ENCODE measurements around the gene PARVG. TPM values are rescaled to one million over a fixed set of nuclear protein-coding genes. Genes with fewer than 3 reads are reported as not detected.

The PARVG gene
- total RNA-seq, 3 donors from 2014 or later, result 5.8 to 9.7 (median 8.1) TPM

DNA sequence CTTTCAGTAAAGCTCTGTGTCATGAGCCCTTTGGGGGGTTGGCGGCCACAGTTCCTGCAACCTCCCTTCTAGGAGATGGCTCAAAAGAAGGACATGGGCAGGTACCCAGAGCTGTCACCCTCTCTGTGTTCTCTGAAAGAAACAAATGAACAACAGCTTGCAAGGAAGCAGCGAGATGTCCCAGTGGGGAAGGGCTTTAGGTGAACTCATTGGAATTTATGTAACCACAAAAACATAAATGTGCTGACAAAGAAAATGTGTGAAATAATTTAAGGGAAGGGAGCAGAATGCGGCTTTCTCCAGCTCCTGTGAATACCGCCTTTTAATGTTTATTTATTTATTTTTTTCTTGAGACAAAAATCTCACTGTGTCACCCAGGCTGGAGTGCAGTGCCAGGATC lies 3.3 kb downstream of the PARVG start:
- H3K36me3 ChIP-seq (ENCODE audit: low read depth), result no peaks in the 10 kb centered on the region
- DNase-seq (no peak), ATAC-seq (no peak)
- intact Hi-C loops (cut with DNase I, micrococcal nuclease), result no loop called here
- TF ChIP-seq, protein P1, sequence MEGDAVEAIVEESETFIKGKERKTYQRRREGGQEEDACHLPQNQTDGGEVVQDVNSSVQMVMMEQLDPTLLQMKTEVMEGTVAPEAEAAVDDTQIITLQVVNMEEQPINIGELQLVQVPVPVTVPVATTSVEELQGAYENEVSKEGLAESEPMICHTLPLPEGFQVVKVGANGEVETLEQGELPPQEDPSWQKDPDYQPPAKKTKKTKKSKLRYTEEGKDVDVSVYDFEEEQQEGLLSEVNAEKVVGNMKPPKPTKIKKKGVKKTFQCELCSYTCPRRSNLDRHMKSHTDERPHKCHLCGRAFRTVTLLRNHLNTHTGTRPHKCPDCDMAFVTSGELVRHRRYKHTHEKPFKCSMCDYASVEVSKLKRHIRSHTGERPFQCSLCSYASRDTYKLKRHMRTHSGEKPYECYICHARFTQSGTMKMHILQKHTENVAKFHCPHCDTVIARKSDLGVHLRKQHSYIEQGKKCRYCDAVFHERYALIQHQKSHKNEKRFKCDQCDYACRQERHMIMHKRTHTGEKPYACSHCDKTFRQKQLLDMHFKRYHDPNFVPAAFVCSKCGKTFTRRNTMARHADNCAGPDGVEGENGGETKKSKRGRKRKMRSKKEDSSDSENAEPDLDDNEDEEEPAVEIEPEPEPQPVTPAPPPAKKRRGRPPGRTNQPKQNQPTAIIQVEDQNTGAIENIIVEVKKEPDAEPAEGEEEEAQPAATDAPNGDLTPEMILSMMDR (IDR thresholded peaks at IDR 0.05), result no peak
- no peak overlapping the region for H3K4me3 ChIP-seq
- no peaks in the 10 kb centered on the region for H3K9me3 ChIP-seq
- H3K4me1 ChIP-seq (ENCODE audit: low read depth), result no peaks in the 10 kb centered on the region

DNA sequence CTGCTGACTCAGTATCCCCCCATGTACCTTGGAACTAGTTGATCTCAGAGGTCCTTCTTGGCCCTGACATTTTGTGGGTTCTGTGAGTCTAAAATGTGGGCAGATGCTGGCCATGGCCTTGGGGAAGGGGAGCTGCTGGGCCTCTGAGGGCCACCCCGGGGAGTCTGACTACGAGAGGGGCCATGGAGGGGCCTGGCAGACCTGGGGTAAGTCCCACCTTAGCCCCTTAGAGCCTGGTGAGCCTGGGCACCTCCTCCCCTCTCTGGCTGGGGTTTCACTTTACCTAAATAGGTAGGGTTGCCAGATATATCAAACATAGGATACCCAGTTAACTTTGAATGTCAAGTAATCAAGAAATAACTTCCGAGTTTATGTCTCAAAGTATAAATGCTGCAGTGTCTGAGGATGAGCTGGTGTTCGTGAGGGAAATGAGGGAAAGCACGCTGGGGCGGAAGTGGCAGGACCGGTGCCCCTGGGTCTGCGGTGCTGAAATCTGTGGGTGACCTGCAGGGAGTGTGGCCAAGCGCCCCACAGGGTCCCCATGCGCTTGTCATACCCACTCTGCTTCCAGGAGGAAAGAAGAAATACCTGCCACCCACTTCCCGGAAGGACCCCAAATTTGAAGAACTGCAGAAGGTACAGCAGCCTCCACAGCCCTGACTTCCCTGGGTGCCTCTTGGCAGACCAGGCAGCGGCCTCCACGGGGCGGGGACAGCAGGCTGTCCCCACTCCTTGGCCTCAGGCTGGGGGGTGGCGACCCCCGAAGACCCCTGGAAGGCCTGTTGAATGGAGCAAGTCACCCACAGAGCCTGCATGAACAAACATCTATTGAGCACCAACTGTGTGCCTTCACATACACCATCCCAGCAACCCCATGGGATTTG lies 4.8 kb downstream of the PARVG start:
- H3K36me3 ChIP-seq (ENCODE audit: low read depth), result no peaks in the 10 kb centered on the region
- no peak for DNase-seq
- no peak overlapping the region for H3K4me3 ChIP-seq
- no peaks in the 10 kb centered on the region for H3K9me3 ChIP-seq
- no peak for ATAC-seq
- no peaks in the 10 kb centered on the region for H3K4me1 ChIP-seq (ENCODE audit: low read depth)
- intact Hi-C loops (cut with DNase I, micrococcal nuclease), result no loop called here
- TF ChIP-seq, protein P1 (IDR thresholded peaks at IDR 0.05), result no peak

DNA sequence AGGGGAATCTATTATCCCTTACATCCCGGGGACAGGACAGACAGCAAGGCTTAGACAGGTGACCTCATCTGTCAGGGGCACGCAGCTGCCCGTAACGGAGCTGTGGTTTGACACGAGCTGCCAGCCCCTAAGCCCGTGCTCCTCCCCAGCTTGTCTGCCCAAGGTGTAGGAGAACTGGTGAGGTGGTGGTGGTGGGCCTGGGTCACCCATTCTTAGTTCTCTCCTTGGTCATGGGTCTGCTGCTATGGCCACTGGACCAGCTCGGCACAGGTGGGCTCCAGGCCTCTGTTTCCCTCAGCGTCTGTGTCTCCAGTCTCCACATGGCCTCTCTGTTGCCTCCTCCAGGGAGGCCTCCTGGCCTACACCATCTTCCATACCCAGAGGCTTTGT lies 5.4 kb downstream of the PARVG start:
- Histone ChIP-seq H3K4me3 (no peak overlapping the region), H3K9me3 (no peaks in the 10 kb centered on the region), H3K4me1 (ENCODE audit: low read depth) (no peaks in the 10 kb centered on the region), H3K36me3 (ENCODE audit: low read depth) (no peaks in the 10 kb centered on the region)
- DNase-seq (no peak), ATAC-seq (no peak)
- intact Hi-C loops (cut with DNase I, micrococcal nuclease), result no loop called here
- TF ChIP-seq, protein P1 (IDR thresholded peaks at IDR 0.05), result no peak

DNA sequence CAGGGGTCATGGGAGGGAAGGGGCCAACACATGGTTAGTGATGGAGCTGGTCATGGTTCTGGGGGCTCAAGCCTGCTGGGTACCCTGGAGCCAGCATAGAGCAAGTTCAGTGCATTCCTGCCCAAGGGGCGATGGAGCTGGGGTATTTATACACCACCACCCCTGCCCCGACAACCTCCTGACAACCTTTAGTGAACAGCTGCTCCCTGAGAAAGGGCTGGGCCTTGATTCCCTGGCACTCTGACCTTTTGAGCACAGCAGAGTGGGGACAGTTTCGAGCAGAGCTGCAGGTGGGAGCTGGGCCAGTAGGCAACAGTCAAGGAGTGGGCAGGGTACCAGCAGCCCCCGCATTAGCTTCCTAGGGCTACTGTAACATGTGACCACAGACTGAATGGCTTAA lies 6.0 kb downstream of the PARVG start:
- no peak overlapping the region for H3K4me3 ChIP-seq
- H3K9me3 ChIP-seq, result no peaks in the 10 kb centered on the region
- ATAC-seq (no peak), DNase-seq (no peak)
- TF ChIP-seq, protein P1 (IDR thresholded peaks at IDR 0.05), result no peak
- no peaks in the 10 kb centered on the region for H3K36me3 ChIP-seq (ENCODE audit: low read depth)
- H3K4me1 ChIP-seq (ENCODE audit: low read depth), result no peaks in the 10 kb centered on the region
- intact Hi-C loops (cut with DNase I, micrococcal nuclease), result no loop called here

DNA sequence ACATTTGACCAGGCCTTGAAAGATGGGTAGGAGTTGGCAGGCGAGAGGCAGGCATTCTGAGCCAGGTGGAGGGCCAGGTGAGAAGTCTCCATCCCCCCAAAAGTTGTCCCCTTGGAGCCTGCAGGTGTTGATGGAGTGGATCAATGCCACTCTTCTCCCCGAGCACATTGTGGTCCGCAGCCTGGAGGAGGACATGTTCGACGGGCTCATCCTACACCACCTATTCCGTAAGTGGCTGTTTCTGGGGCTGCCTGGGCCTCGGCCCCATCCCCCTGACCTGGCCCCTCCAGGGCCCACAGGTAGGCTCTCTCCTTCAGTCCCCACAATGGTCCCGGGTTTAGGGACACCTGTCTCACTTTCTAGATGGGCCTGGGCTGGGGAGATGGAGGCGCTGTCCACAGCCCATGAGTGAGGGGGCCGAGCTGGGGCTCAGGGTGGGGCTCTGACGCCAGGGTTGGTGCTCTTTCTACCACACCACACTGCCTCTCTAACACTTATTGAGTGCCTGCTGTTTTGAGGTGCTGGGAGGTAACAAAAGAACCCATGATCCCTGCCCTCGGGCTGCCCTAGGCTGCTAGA lies 7.0 kb downstream of the PARVG start:
- H3K4me3 ChIP-seq, result no peak overlapping the region
- no peaks in the 10 kb centered on the region for H3K4me1 ChIP-seq (ENCODE audit: low read depth)
- ATAC-seq, result no peak
- H3K9me3 ChIP-seq, result no peaks in the 10 kb centered on the region
- H3K36me3 ChIP-seq (ENCODE audit: low read depth), result no peaks in the 10 kb centered on the region
- TF ChIP-seq, protein P1 (IDR thresholded peaks at IDR 0.05), result no peak
- peak in 1 of 3 donors; percentile 26 for DNase-seq
- intact Hi-C loops (cut with DNase I, micrococcal nuclease), result no loop called here
